CD4-positive, alpha-beta T cell treated with Interleukin-15 for 4 hours (primary cell): ENCODE results near the gene LARGE2.
A peak's percentile ranks its signal among the peaks of the same experiment; 100 is the strongest.

Experiments
- DNase-seq: peaks from one replicate; pipeline ENCODE4 v3.0.0-alpha.2; 2020; ENCODE audit warnings: low spot score

The LARGE2 gene

DNA sequence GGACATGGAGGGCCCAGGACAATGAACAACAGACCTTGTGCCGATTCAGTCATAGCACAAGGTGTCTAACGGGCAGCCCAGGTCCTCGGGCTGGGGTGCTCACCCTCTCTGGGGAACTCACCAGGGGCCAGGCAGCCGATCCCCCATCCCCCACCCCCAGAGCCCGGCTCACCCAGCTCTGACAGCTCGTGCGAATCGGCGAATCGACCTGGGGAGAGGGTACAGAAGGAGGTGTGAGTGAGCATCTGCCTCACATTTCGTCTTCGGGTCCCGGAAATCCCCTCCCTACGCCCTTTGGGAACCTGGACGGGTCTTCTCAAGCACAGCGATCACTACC lies 5.2 kb upstream of the LARGE2 start:
- DNase-seq, result no peak

GRCh38 chr11:45917623-45918330 lies 4.7 kb upstream of the LARGE2 start, which contains the start of gene PEX16:
PEX16 (minus strand) TSS chr11:45917877; CDS start chr11:45917811, 66 bp downstream.
- DNase-seq, result peak; percentile 98

GRCh38 chr11:45918331-45918941 lies 4.0 kb upstream of the LARGE2 start:
- DNase-seq, result peak; percentile 53

DNA sequence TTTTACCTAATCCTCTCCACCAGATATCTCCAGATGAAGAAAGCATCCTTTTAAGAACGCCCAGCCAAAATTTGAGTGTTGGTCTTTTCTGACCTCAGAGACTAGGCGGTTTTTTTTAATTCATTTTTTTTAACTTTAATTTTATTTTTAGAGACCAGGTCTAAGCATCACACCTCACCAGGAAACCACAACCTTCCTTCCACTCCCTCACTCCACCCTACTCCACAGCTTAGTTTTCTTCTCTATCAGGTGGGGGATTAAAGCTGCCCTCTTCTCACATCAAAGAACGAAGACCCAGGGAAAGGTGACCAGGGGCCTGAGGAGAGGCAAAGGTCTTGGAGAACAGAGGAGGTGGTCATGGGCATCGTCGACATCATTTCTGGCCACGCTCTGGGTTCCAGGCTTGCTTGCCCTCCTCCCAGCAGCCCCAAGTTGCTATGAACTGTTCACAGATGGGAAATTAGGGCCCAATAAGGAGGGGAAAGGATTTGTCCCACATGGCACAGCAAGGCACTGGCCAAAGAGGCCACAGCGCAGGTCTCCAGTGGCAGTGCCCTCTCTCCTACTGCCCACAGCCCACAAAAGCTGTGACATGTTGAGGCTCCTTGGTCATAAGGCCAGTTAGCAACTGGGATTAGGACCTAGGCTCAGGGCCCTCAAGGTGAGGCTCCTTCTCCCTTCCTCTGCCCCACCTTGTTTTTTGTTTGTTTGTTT lies 3.3 kb upstream of the LARGE2 start:
- DNase-seq, result no peak

- DNase-seq, result no peak
Measured at GRCh38 chr11:45919806-45920530, 2.5 kb upstream of the LARGE2 start.

DNA sequence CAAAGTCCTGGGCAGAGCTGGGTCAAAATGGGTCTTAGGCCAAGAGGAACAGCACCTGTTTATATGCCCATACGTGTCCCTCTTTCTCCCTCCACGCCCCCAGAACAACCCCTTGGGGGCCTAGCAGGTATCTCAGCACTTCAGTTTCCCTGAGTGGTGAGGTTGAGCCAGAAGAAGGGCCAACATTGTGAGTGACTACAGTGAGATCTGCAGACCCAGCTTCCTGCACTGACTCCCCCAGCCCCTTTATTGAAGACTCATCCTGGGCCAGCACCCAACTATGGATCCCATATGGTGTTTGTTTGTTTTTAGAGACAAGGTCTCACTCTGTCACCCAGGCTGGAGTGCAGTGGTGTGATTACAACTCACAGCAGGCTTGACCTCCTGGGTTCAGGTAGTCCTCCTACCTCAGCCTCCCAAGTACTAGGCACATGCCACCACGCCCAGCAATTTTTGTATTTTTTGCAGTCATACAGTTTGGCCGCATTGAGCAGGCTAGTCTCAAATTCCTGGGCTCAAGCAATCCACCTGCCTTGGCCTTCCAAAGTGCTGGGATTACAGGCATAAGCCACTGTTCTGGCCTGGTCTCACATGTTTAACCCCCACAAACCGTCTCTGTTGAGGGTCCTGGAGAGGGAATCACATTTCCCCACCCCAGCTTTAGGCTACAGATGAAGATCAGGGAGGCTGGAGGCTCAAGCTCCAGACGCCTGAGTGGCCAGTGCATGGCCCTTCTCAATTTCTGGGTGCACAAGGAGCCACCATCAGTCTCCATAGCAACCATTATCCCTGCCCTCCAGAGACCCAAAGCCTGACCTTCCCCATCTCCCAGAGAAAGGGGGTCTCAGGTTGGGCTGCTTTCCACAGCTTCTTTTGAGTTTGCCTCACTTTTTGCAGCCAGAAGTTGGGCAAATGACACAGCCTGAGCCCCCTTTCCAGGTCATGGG lies 1.7 kb upstream of the LARGE2 start:
- no peak for DNase-seq

GRCh38 chr11:45921561-45922424 lies 663 bp upstream of the LARGE2 start:
- DNase-seq, result no peak

DNA sequence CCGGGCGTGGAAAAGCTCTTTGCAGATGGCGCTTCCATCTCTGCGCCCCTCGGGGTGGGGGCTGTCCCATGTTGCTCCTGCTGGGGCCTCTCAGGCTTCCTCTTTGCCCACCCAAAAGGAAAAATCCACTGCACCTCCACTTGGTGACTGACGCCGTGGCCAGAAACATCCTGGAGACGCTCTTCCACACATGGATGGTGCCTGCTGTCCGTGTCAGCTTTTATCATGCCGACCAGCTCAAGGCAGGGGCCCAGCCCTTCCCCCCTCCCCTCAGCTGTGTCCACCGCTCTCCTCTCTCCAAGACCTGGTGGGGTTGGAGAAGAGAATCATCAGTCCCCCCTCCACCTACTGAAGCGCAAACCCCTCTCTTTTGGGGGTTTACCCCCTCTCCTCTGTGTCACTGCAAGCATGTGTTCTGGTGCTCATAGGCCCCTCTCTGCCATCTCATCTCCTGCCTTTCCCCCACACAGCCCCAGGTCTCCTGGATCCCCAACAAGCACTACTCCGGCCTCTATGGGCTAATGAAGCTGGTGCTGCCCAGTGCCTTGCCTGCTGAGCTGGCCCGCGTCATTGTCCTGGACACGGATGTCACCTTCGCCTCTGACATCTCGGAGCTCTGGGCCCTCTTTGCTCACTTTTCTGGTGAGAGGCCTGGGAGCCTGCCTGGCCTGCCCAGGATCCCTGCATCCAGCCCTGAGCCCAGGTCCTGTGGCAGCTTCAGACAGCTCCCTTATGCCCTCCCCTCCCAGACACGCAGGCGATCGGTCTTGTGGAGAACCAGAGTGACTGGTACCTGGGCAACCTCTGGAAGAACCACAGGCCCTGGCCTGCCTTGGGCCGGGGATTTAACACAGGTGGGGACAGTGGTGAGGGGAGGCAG lies 1.8 kb downstream of the LARGE2 start:
- no peak for DNase-seq

DNA sequence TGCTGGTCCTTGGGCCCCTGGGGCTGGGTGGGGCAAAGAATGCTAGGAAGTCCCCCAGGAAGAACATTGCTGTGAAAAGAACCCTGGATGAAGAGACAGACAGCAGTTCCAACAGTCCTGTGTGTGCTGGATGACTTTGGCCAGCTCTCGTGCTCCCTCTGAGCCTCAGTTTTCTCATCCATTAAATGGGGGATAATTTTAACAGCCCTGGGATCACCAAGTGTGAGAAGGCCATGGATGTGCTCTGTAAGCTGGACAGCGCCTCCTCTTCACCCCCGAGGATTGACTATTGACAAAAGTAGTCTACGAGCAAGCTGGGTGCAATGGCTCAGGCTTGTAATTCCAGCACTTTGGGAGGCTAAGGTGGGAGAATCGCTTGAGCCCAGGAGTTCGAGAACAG lies 2.5 kb downstream of the LARGE2 start:
- no peak for DNase-seq

- no peak for DNase-seq
Measured at GRCh38 chr11:45925550-45925949, 3.1 kb downstream of the LARGE2 start.

DNA sequence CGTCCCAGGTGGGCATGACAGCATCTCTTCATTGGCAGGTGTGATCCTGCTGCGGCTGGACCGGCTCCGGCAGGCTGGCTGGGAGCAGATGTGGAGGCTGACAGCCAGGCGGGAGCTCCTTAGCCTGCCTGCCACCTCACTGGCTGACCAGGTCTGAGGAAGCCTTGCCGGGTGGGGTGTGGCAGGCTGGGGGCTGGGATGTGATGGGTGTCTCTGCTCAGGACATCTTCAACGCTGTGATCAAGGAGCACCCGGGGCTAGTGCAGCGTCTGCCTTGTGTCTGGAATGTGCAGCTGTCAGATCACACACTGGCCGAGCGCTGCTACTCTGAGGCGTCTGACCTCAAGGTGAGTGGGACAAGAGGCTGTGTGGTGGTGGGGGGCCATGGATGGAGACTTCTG lies 3.5 kb downstream of the LARGE2 start:
- DNase-seq, result no peak

GRCh38 chr11:45926536-45927331 lies 4.3 kb downstream of the LARGE2 start:
- no peak for DNase-seq

DNA sequence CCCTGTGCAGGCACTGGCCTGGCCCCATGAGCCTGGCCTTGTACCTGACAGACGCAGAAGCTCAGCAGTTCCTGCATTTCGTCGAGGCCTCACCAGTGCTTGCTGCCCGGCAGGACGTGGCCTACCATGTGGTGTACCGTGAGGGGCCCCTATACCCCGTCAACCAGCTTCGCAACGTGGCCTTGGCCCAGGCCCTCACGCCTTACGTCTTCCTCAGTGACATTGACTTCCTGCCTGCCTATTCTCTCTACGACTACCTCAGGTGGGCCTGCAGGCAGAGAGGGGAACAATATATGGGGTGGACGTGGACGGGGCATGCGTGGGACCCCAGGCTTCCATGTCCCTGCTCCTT lies 4.9 kb downstream of the LARGE2 start:
- DNase-seq, result no peak

DNA sequence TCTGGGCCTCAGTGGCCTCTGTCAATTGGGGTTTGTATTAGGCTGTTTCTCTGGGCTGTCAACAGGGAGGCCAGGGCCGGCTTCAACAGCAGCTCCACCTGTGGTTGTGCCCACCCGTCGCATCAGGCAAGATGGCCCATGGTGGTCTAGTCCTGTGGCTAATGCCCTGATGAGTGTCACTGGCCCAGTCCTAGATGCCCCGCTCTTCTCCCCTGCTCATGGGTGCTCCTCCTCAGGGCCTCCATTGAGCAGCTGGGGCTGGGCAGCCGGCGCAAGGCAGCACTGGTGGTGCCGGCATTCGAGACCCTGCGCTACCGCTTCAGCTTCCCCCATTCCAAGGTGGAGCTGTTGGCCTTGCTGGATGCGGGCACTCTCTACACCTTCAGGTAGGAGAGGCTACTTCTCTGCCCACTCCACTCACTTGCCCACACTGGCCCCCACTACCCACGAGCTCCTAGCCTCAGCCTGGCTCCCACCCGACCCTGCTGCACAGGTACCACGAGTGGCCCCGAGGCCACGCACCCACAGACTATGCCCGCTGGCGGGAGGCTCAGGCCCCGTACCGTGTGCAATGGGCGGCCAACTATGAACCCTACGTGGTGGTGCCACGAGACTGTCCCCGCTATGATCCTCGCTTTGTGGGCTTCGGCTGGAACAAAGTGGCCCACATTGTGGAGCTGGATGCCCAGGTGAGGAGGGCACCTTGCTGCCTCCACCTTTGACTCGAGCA lies 5.4 kb downstream of the LARGE2 start:
- DNase-seq, result no peak

- DNase-seq, result no peak
Measured at GRCh38 chr11:45928535-45929215, 6.2 kb downstream of the LARGE2 start.

DNA sequence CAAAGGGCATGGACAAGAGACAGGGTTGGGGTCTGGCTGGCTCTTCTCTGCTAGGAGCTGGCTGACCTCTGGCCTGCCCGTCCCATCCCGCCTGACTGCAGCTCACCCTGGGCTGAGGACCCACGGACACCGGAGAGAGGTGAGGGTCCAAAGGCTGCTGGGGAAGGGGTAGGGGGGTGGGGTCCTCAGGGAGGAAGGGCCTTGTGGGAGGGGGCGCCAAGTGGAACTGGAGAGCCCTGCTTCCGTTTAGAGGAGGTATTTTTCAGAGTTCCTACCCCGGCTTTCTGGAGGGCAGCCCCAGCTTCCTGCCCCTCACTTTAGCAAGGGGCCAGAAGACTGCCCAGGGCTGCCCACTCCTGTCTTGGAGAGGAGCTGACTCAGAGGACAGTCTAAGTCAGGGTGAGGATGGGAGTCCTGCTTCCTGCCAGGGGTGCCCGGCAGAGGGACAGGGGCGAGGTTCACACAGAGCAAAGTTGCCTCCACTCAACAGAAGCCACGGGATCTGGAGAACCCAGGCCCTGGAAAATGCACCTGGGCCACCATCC lies 7.1 kb downstream of the LARGE2 start:
- no peak for DNase-seq
